ENCODE results near the gene FGD4. TPM values are rescaled to one million over a fixed set of nuclear protein-coding genes. Genes with fewer than 3 reads are reported as not detected.

The FGD4 gene
- total RNA-seq, 2 experiments from 2014 or later = 0.34 to 0.45 TPM

- no peaks in the 10 kb centered on the region for H3K4me1 Mint-ChIP-seq
- no peaks in the 10 kb centered on the region for H3K36me3 Mint-ChIP-seq
- H3K27me3 Mint-ChIP-seq = peaks cover 3% of the 10 kb centered on the region
- DNase-seq = no peak
- no peaks in the 10 kb centered on the region for H3K9me3 Mint-ChIP-seq
- no peak overlapping the region for H3K4me3 Mint-ChIP-seq
- no peak overlapping the region for H3K27ac Mint-ChIP-seq
Measured at GRCh38 chr12:32457251-32458025, 58.1 kb downstream of the FGD4 start.

- Mint-ChIP-seq H3K27ac (no peak overlapping the region), H3K27me3 (no peaks in the 10 kb centered on the region), H3K36me3 (no peaks in the 10 kb centered on the region), H3K4me3 (no peak overlapping the region), H3K9me3 (no peaks in the 10 kb centered on the region), H3K4me1 (no peaks in the 10 kb centered on the region)
- DNase-seq = no peak
Measured at GRCh38 chr12:32460638-32461037, 61.3 kb downstream of the FGD4 start.

- Mint-ChIP-seq H3K4me3 (no peak overlapping the region), H3K27me3 (no peaks in the 10 kb centered on the region), H3K9me3 (no peaks in the 10 kb centered on the region), H3K4me1 (no peaks in the 10 kb centered on the region), H3K36me3 (no peaks in the 10 kb centered on the region), H3K27ac (no peak overlapping the region)
- no peak for DNase-seq
Measured at GRCh38 chr12:32462908-32463307, 63.5 kb downstream of the FGD4 start.

- no peaks in the 10 kb centered on the region for H3K9me3 Mint-ChIP-seq
- no peaks in the 10 kb centered on the region for H3K27me3 Mint-ChIP-seq
- no peak overlapping the region for H3K4me3 Mint-ChIP-seq
- DNase-seq = no peak
- H3K27ac Mint-ChIP-seq = no peak overlapping the region
- H3K36me3 Mint-ChIP-seq = no peaks in the 10 kb centered on the region
- H3K4me1 Mint-ChIP-seq = no peaks in the 10 kb centered on the region
Measured at GRCh38 chr12:32466187-32466586, 66.8 kb downstream of the FGD4 start.

GRCh38 chr12:32466986-32467711, 67.8 kb downstream of the FGD4 start:
- no peak overlapping the region for H3K4me3 Mint-ChIP-seq
- no peaks in the 10 kb centered on the region for H3K9me3 Mint-ChIP-seq
- H3K36me3 Mint-ChIP-seq = no peaks in the 10 kb centered on the region
- H3K27ac Mint-ChIP-seq = no peak overlapping the region
- DNase-seq = no peak
- H3K27me3 Mint-ChIP-seq = no peaks in the 10 kb centered on the region
- no peaks in the 10 kb centered on the region for H3K4me1 Mint-ChIP-seq

GRCh38 chr12:32467959-32468863, 68.9 kb downstream of the FGD4 start:
- DNase-seq = no peak
- Mint-ChIP-seq H3K27me3 (no peaks in the 10 kb centered on the region), H3K27ac (no peak overlapping the region), H3K4me1 (peaks cover 1% of the 10 kb centered on the region), H3K9me3 (no peaks in the 10 kb centered on the region), H3K4me3 (no peak overlapping the region), H3K36me3 (no peaks in the 10 kb centered on the region)

GRCh38 chr12:32470936-32471470, 71.6 kb downstream of the FGD4 start:
- Mint-ChIP-seq H3K4me1 (peaks cover 2% of the 10 kb centered on the region), H3K27me3 (no peaks in the 10 kb centered on the region), H3K27ac (no peak overlapping the region), H3K36me3 (no peaks in the 10 kb centered on the region), H3K9me3 (no peaks in the 10 kb centered on the region), H3K4me3 (no peak overlapping the region)
- DNase-seq = no peak

- Mint-ChIP-seq H3K36me3 (no peaks in the 10 kb centered on the region), H3K27me3 (no peaks in the 10 kb centered on the region), H3K4me1 (peaks cover 2% of the 10 kb centered on the region), H3K9me3 (no peaks in the 10 kb centered on the region), H3K27ac (no peak overlapping the region), H3K4me3 (no peak overlapping the region)
- no peak for DNase-seq
Measured at GRCh38 chr12:32471591-32472001, 72.2 kb downstream of the FGD4 start.

- Mint-ChIP-seq H3K27me3 (no peaks in the 10 kb centered on the region), H3K36me3 (no peaks in the 10 kb centered on the region), H3K4me1 (peaks cover 2% of the 10 kb centered on the region), H3K4me3 (no peak overlapping the region), H3K9me3 (no peaks in the 10 kb centered on the region), H3K27ac (no peak overlapping the region)
- DNase-seq = no peak
Measured at GRCh38 chr12:32475724-32476123, 76.4 kb downstream of the FGD4 start.

- Mint-ChIP-seq H3K27me3 (no peaks in the 10 kb centered on the region), H3K9me3 (no peaks in the 10 kb centered on the region), H3K4me1 (peaks cover 2% of the 10 kb centered on the region), H3K4me3 (no peak overlapping the region), H3K36me3 (no peaks in the 10 kb centered on the region), H3K27ac (no peak overlapping the region)
- no peak for DNase-seq
Measured at GRCh38 chr12:32476446-32476845, 77.1 kb downstream of the FGD4 start.

- H3K27ac Mint-ChIP-seq = no peak overlapping the region
- H3K36me3 Mint-ChIP-seq = no peaks in the 10 kb centered on the region
- H3K4me3 Mint-ChIP-seq = no peak overlapping the region
- no peak for DNase-seq
- no peaks in the 10 kb centered on the region for H3K9me3 Mint-ChIP-seq
- peaks cover 2% of the 10 kb centered on the region for H3K4me1 Mint-ChIP-seq
- no peaks in the 10 kb centered on the region for H3K27me3 Mint-ChIP-seq
Measured at GRCh38 chr12:32477714-32478113, 78.4 kb downstream of the FGD4 start.

- Mint-ChIP-seq H3K36me3 (no peaks in the 10 kb centered on the region), H3K9me3 (no peaks in the 10 kb centered on the region), H3K4me1 (peaks cover 1% of the 10 kb centered on the region), H3K4me3 (no peak overlapping the region), H3K27me3 (no peaks in the 10 kb centered on the region), H3K27ac (no peak overlapping the region)
- no peak for DNase-seq
Measured at GRCh38 chr12:32478166-32478565, 78.8 kb downstream of the FGD4 start.

GRCh38 chr12:32478858-32479725, 79.7 kb downstream of the FGD4 start:
- H3K27ac Mint-ChIP-seq = no peak overlapping the region
- DNase-seq = no peak
- no peak overlapping the region for H3K4me3 Mint-ChIP-seq
- H3K9me3 Mint-ChIP-seq = no peaks in the 10 kb centered on the region
- no peaks in the 10 kb centered on the region for H3K4me1 Mint-ChIP-seq
- H3K36me3 Mint-ChIP-seq = no peaks in the 10 kb centered on the region
- no peaks in the 10 kb centered on the region for H3K27me3 Mint-ChIP-seq

- no peak for DNase-seq
- Mint-ChIP-seq H3K36me3 (no peaks in the 10 kb centered on the region), H3K9me3 (no peaks in the 10 kb centered on the region), H3K4me3 (no peak overlapping the region), H3K27ac (no peak overlapping the region), H3K27me3 (no peaks in the 10 kb centered on the region), H3K4me1 (no peaks in the 10 kb centered on the region)
Measured at GRCh38 chr12:32482226-32482625, 82.9 kb downstream of the FGD4 start.

Measured in activated naive CD8-positive, alpha-beta T cell treated with anti-CD3 and anti-CD28 coated beads for 36 hours (primary cell).